Liver (tissue), 9 donors: ENCODE results near the gene MAGEA3. TPM values are rescaled to one million over a fixed set of nuclear protein-coding genes. Genes with fewer than 3 reads are reported as not detected.

Experiments used
- DNase-seq: peaks from one replicate; pipeline ENCODE4 v3.0.0-alpha.2; 2017; ENCODE audit warnings: low spot score
- H3K27ac ChIP-seq, 2 donors: one replicate each; pipeline ENCODE4 v1.7.0; 2013; ENCODE audit warnings: inconsistent platforms in 2 of 2, low read length in 2 of 2, control low read depth in 1 of 2, low read depth in 1 of 2, mild to moderate bottlenecking in 1 of 2
- H3K27me3 ChIP-seq, 4 donors: one replicate each; pipeline versions ENCODE4 v1.6.1 to v1.7.0; 2013; ENCODE audit warnings: low read length in 3 of 4, inconsistent platforms in 1 of 4, mild to moderate bottlenecking in 1 of 4, moderate library complexity in 1 of 4; ENCODE audit not compliant: control insufficient read depth in 4 of 4, insufficient read depth in 4 of 4
- H3K36me3 ChIP-seq, 4 donors: one replicate each; pipeline versions ENCODE4 v1.6.1 to v1.7.0; 2013; ENCODE audit warnings: low read length in 3 of 4, mild to moderate bottlenecking in 3 of 4, low read depth in 1 of 4, moderate library complexity in 1 of 4; ENCODE audit not compliant: control insufficient read depth in 4 of 4, insufficient read depth in 3 of 4
- H3K4me1 ChIP-seq, 4 donors: one replicate each; pipeline versions ENCODE4 v1.6.1 to v1.7.0; 2013; ENCODE audit warnings: low read length in 3 of 4, mild to moderate bottlenecking in 3 of 4, moderate library complexity in 1 of 4; ENCODE audit not compliant: control insufficient read depth in 4 of 4, insufficient read depth in 4 of 4
- H3K4me3 ChIP-seq, 3 donors: one replicate each; pipeline versions ENCODE4 v1.6.1 to v1.7.0; 2013; ENCODE audit warnings: low read length in 3 of 3, control low read depth in 1 of 3, low read depth in 1 of 3, mild to moderate bottlenecking in 1 of 3
- H3K9ac ChIP-seq, 2 donors: one replicate each; pipeline ENCODE4 v1.7.0; 2013; ENCODE audit warnings: low read length in 2 of 2, mild to moderate bottlenecking in 2 of 2, moderate library complexity in 2 of 2, control low read depth in 1 of 2, low read depth in 1 of 2
- H3K9me3 ChIP-seq, 4 donors: one replicate each; pipeline versions ENCODE4 v1.6.1 to v1.7.0; 2013; ENCODE audit warnings: low read length in 3 of 4; ENCODE audit not compliant: control insufficient read depth in 4 of 4
- CTCF ChIP-seq: fragments of 150-350 bp; IDR thresholded peaks from 2 replicates; pipeline ENCODE4 v1.5.1; 2017; ENCODE audit warnings: improper control_type of control experiment, low read depth, low read length; ENCODE audit not compliant: missing input control
- EGR1 ChIP-seq, 2 donors: IDR thresholded peaks; 2 replicates each; pipeline ENCODE4 v1.6.1; 2016 to 2018; ENCODE audit warnings: antibody characterized with exemption in 2 of 2, low read depth in 2 of 2
- FOXA1 ChIP-seq: IDR thresholded peaks from 2 replicates; pipeline ENCODE4 v1.6.1; 2016; ENCODE audit warnings: antibody characterized with exemption
- GABPA ChIP-seq, 2 donors: IDR thresholded peaks in 1 of 2; conservative IDR thresholded peaks in 1 of 2; 2 replicates each; pipeline ENCODE4 v1.6.1; 2016; ENCODE audit warnings: antibody characterized with exemption in 2 of 2, mild to moderate bottlenecking in 1 of 2, moderate library complexity in 1 of 2
- HNF4A ChIP-seq, 2 donors: conservative IDR thresholded peaks; 2 replicates each; pipeline ENCODE4 v1.6.1; 2016; ENCODE audit warnings: antibody characterized with exemption in 2 of 2, mild to moderate bottlenecking in 2 of 2
- HNF4G ChIP-seq: IDR thresholded peaks from 2 replicates; pipeline ENCODE4 v1.6.1; 2016; ENCODE audit warnings: antibody characterized with exemption
- JUND ChIP-seq, 2 donors: IDR thresholded peaks; 2 replicates each; pipeline ENCODE4 v1.6.1; 2016; ENCODE audit warnings: antibody characterized with exemption in 2 of 2
- NR2F2 ChIP-seq: IDR thresholded peaks from 2 replicates; pipeline ENCODE4 v1.6.1; 2016; ENCODE audit warnings: antibody characterized with exemption
- RAD21 ChIP-seq, 2 donors: IDR thresholded peaks; 2 replicates each; pipeline ENCODE4 v1.6.1; 2016; ENCODE audit warnings: antibody characterized with exemption in 2 of 2, mild to moderate bottlenecking in 2 of 2
- RXRA ChIP-seq, 2 donors: IDR thresholded peaks; 2 replicates each; pipeline ENCODE4 v1.6.1; 2017 to 2018; ENCODE audit warnings: antibody characterized with exemption in 2 of 2, mild to moderate bottlenecking in 1 of 2
- SP1 ChIP-seq: IDR thresholded peaks from 2 replicates; pipeline ENCODE4 v1.6.1; 2018; ENCODE audit warnings: antibody characterized with exemption, mild to moderate bottlenecking
- TAF1 ChIP-seq: conservative IDR thresholded peaks from 2 replicates; pipeline ENCODE4 v1.6.1; 2016; ENCODE audit warnings: antibody characterized with exemption, mild to moderate bottlenecking
- WGBS: extraction: QIAGEN DNeasy Blood & Tissue Kit; methylation state at CpG from one replicate; pipeline ENCODE4 v1.1.7; 2013; 5-methylcytosine and 5-hydroxymethylcytosine counted together
- polyA plus RNA-seq, 2 donors: library from polyadenylated mRNA; stranded (reverse) in 1 of 2; unstranded in 1 of 2; fragments of 200-250 nt in 1 of 2; fragments of >200 nt in 1 of 2; fragmentation: Nextera tagmentation in 1 of 2; extraction: Ambion mirVana in 1 of 2; gene quantifications; one replicate each; pipeline versions ENCODE4 v1.2.1 to v1.2.3, GENCODE V29; 2013 to 2015
- total RNA-seq, 2 donors: library from RNA; depleted of rRNA; stranded (reverse); fragments of >200 nt; gene quantifications; one replicate each; pipeline ENCODE4 v1.2.3, GENCODE V29; 2014
- TF ChIP-seq, protein P1 (sequence below): IDR thresholded peaks from 2 replicates; pipeline ENCODE4 v1.6.1; 2016; ENCODE audit warnings: antibody characterized with exemption
- TF ChIP-seq, protein P2 (sequence below): IDR thresholded peaks from 2 replicates; pipeline ENCODE4 v1.6.1; 2016; ENCODE audit warnings: antibody characterized with exemption, mild to moderate bottlenecking
- donor health status: healthy.
- donor health status: healthy.
- donor health status: healthy.
- donor health status: healthy.
- donor health status: healthy.

The MAGEA3 gene
- total and polyA plus RNA-seq, 4 donors, result not detected

GRCh38 chrX:152658302-152658701 is 40.3 kb upstream of the MAGEA3 start:
- Histone ChIP-seq H3K9me3 (no peaks in the 10 kb centered on the region), H3K9ac (no peak overlapping the region), H3K27ac (no peak overlapping the region), H3K36me3 (no peaks in the 10 kb centered on the region), H3K27me3 (peaks cover 0 to 2% (median 0%) of the 10 kb centered on the region in 4 donors), H3K4me1 (peaks cover 0 to 7% (median 1%) of the 10 kb centered on the region in 4 donors), H3K4me3 (no peak overlapping the region)
- DNase-seq, result no peak
- WGBS, result 74% methylated on average over 2 of the region's 2 CpGs
- TF ChIP-seq JUND (IDR thresholded peaks at IDR 0.05) (no peak), HNF4A (conservative IDR thresholded peaks at IDR 0.05) (no peak), SP1 (no peak), EGR1 (IDR thresholded peaks at IDR 0.05; ENCODE audit: low read depth in 2 of 2) (no peak), CTCF (no peak), TAF1 (no peak), GABPA (IDR thresholded peaks at IDR 0.05 in 1 of 2, conservative IDR thresholded peaks at IDR 0.05 in 1 of 2) (no peak), NR2F2 (no peak), HNF4G (no peak)
- TF ChIP-seq, protein P1, sequence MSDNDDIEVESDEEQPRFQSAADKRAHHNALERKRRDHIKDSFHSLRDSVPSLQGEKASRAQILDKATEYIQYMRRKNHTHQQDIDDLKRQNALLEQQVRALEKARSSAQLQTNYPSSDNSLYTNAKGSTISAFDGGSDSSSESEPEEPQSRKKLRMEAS, result no peak

DNA sequence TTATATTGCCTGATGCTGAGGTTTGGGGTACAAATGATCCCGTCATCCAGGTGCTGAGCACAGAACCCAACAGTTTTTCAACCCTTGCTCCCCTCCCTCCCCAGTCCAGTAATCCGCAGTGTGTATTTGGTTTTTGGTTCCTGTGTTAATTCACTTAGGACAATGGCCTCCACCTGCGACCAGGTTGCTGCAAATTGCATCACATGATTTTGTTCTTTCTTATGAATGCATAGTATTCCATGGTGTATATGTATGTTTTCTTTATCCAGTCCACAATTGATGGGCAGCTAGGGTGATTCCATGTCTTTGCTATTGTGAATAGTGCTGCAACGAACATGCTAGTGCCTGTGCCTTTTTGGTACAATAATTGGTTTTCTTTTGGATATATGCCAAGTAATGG is 35.5 kb upstream of the MAGEA3 start:
- 62% methylated on average over 4 of the region's 4 CpGs for WGBS
- Histone ChIP-seq H3K27me3 (peaks cover 0 to 4% (median 0%) of the 10 kb centered on the region in 4 donors), H3K27ac (no peak overlapping the region), H3K9ac (no peak overlapping the region), H3K4me1 (no peaks in the 10 kb centered on the region), H3K9me3 (peaks cover 0 to 2% (median 0%) of the 10 kb centered on the region in 4 donors), H3K4me3 (no peak overlapping the region), H3K36me3 (no peaks in the 10 kb centered on the region)
- DNase-seq, result no peak
- TF ChIP-seq, protein P1, result no peak
- no peak for TF ChIP-seq EGR1 (IDR thresholded peaks at IDR 0.05; ENCODE audit: low read depth in 2 of 2)
- no peak for TF ChIP-seq FOXA1
- no peak for TF ChIP-seq GABPA (IDR thresholded peaks at IDR 0.05 in 1 of 2, conservative IDR thresholded peaks at IDR 0.05 in 1 of 2)
- TF ChIP-seq SP1, result no peak
- TF ChIP-seq HNF4A (conservative IDR thresholded peaks at IDR 0.05), result no peak
- TF ChIP-seq JUND (IDR thresholded peaks at IDR 0.05), result no peak
- no peak for TF ChIP-seq HNF4G
- no peak for TF ChIP-seq NR2F2
- no peak for TF ChIP-seq CTCF
- TF ChIP-seq, protein P2, sequence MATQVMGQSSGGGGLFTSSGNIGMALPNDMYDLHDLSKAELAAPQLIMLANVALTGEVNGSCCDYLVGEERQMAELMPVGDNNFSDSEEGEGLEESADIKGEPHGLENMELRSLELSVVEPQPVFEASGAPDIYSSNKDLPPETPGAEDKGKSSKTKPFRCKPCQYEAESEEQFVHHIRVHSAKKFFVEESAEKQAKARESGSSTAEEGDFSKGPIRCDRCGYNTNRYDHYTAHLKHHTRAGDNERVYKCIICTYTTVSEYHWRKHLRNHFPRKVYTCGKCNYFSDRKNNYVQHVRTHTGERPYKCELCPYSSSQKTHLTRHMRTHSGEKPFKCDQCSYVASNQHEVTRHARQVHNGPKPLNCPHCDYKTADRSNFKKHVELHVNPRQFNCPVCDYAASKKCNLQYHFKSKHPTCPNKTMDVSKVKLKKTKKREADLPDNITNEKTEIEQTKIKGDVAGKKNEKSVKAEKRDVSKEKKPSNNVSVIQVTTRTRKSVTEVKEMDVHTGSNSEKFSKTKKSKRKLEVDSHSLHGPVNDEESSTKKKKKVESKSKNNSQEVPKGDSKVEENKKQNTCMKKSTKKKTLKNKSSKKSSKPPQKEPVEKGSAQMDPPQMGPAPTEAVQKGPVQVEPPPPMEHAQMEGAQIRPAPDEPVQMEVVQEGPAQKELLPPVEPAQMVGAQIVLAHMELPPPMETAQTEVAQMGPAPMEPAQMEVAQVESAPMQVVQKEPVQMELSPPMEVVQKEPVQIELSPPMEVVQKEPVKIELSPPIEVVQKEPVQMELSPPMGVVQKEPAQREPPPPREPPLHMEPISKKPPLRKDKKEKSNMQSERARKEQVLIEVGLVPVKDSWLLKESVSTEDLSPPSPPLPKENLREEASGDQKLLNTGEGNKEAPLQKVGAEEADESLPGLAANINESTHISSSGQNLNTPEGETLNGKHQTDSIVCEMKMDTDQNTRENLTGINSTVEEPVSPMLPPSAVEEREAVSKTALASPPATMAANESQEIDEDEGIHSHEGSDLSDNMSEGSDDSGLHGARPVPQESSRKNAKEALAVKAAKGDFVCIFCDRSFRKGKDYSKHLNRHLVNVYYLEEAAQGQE, result no peak
- TF ChIP-seq RXRA (IDR thresholded peaks at IDR 0.05), result no peak
- TF ChIP-seq RAD21 (IDR thresholded peaks at IDR 0.05), result no peak
